GM19023 (cell line): ENCODE results near the gene OOSP4A.

Source experiments
- ATAC-seq: cut with Tn5 transposase; IDR thresholded peaks from one replicate; pipeline ENCODE4 v1.9.1; 2021; ENCODE audit warnings: mild to moderate bottlenecking, moderate library complexity; ENCODE audit not compliant: unreplicated experiment

Gene OOSP4A

GRCh38 chr11:59963733-59964132 lies at the start of gene OOSP4A:
OOSP4A (plus strand) TSS chr11:59964033; CDS start chr11:59964033, 0 bp downstream.
- ATAC-seq: no peak

- ATAC-seq: no peak
Observed at GRCh38 chr11:59918480-59918879, 45.4 kb upstream of the OOSP4A start.

GRCh38 chr11:59918987-59919589 lies 44.7 kb upstream of the OOSP4A start:
- no peak for ATAC-seq

GRCh38 chr11:59923813-59924212 lies 40.0 kb upstream of the OOSP4A start:
- ATAC-seq: no peak

GRCh38 chr11:59931688-59932087 lies 32.1 kb upstream of the OOSP4A start:
- ATAC-seq: no peak

GRCh38 chr11:59938132-59938531 lies 25.7 kb upstream of the OOSP4A start, which contains the start of gene OOSP1:
OOSP1 (plus strand) TSS chr11:59938432; CDS start chr11:59938455, 23 bp downstream.
- no peak for ATAC-seq

GRCh38 chr11:59938718-59939117 lies 25.1 kb upstream of the OOSP4A start:
- ATAC-seq: no peak

- ATAC-seq: no peak
Observed at GRCh38 chr11:59939482-59939881, 24.4 kb upstream of the OOSP4A start.

- ATAC-seq: no peak
Observed at GRCh38 chr11:59941091-59941490, 22.7 kb upstream of the OOSP4A start.

GRCh38 chr11:59943997-59944714 lies 19.7 kb upstream of the OOSP4A start:
- no peak for ATAC-seq

- no peak for ATAC-seq
Observed at GRCh38 chr11:59944720-59945119, 19.1 kb upstream of the OOSP4A start.

GRCh38 chr11:59953463-59954218 lies 10.2 kb upstream of the OOSP4A start:
- ATAC-seq: no peak

- ATAC-seq: no peak
Observed at GRCh38 chr11:59954219-59954847, 9.5 kb upstream of the OOSP4A start.

- ATAC-seq: no peak
Observed at GRCh38 chr11:59957094-59957493, 6.7 kb upstream of the OOSP4A start.

GRCh38 chr11:59960502-59961381 lies 3.1 kb upstream of the OOSP4A start:
- no peak for ATAC-seq

- ATAC-seq: no peak
Observed at GRCh38 chr11:59962107-59962482, 1.7 kb upstream of the OOSP4A start.

- no peak for ATAC-seq
Observed at GRCh38 chr11:59965424-59965823, 1.6 kb downstream of the OOSP4A start.

GRCh38 chr11:59966201-59966600 lies 2.4 kb downstream of the OOSP4A start:
- ATAC-seq: no peak

GRCh38 chr11:59967677-59968394 lies 4.0 kb downstream of the OOSP4A start:
- ATAC-seq: no peak

- no peak for ATAC-seq
Observed at GRCh38 chr11:59968395-59968783, 4.6 kb downstream of the OOSP4A start.
